CD4-positive, CD25-positive, alpha-beta regulatory T cell (primary cell): ENCODE results near the gene NOS2. TPM values are rescaled to one million over a fixed set of nuclear protein-coding genes. Genes with fewer than 3 reads are reported as not detected.
"Not testable (repeated sequence)": the region's sequence is repeated elsewhere in the genome, so short reads cannot be mapped to it uniquely, and the experiment has no call there.

Experiments used
- ATAC-seq, 2 donors: fragments of 150-1000 bp; cut with Tn5 transposase; one replicate each; pipeline ENCODE4 v1.10.0; 2021; ENCODE audit warnings: low read depth in 2 of 2, moderate number of reproducible peaks in 2 of 2, moderate library complexity in 1 of 2
- DNase-seq, 3 donors: peaks; one replicate each; pipeline versions ENCODE4 v3.0.0 to v3.0.0-alpha.2; 2012 to 2022; ENCODE audit warnings: mixed read lengths in 1 of 3
- H3K27ac ChIP-seq: one replicate; pipeline ENCODE4 v1.7.0; 2013; ENCODE audit warnings: mild to moderate bottlenecking, low read length; ENCODE audit not compliant: insufficient read depth, poor library complexity, severe bottlenecking
- H3K27me3 ChIP-seq: one replicate; pipeline ENCODE4 v1.7.0; 2013; ENCODE audit warnings: low read length; ENCODE audit not compliant: control insufficient read depth, insufficient read depth
- H3K36me3 ChIP-seq: one replicate; pipeline ENCODE4 v1.7.0; 2013; ENCODE audit warnings: mild to moderate bottlenecking, low read length, moderate library complexity; ENCODE audit not compliant: control insufficient read depth, insufficient read depth
- H3K4me1 ChIP-seq: 2 replicates; pipeline ENCODE4 v1.7.0; 2013; ENCODE audit warnings: mild to moderate bottlenecking, low read length; ENCODE audit not compliant: insufficient read depth, control insufficient read depth, poor library complexity, severe bottlenecking
- H3K4me3 ChIP-seq: one replicate; pipeline ENCODE4 v1.7.0; 2013; ENCODE audit warnings: low read depth, mild to moderate bottlenecking, low read length, moderate library complexity
- H3K9me3 ChIP-seq, 2 experiments: 1 replicate in 1 of 2; 2 replicates in 1 of 2; pipeline ENCODE4 v1.7.0; 2013; ENCODE audit warnings: low read length in 2 of 2, mild to moderate bottlenecking in 1 of 2, moderate library complexity in 1 of 2; ENCODE audit not compliant: control insufficient read depth in 2 of 2
- H3K27ac Mint-ChIP-seq, 3 donors: one replicate each; pipeline ENCODE4 v1.8.0; 2020 to 2022; ENCODE audit warnings: mild to moderate bottlenecking in 3 of 3, mixed read lengths in 3 of 3, moderate library complexity in 2 of 3
- H3K27me3 Mint-ChIP-seq: one replicate; pipeline ENCODE4 v1.8.0; 2022; ENCODE audit warnings: mild to moderate bottlenecking, mixed read lengths
- H3K36me3 Mint-ChIP-seq: one replicate; pipeline ENCODE4 v1.8.0; 2020; ENCODE audit warnings: mixed read lengths
- H3K4me1 Mint-ChIP-seq, 4 donors: one replicate each; pipeline ENCODE4 v1.8.0; 2020 to 2022; ENCODE audit warnings: mixed read lengths in 4 of 4, mild to moderate bottlenecking in 1 of 4
- H3K4me3 Mint-ChIP-seq, 4 donors: one replicate each; pipeline ENCODE4 v1.8.0; 2020 to 2022; ENCODE audit warnings: mild to moderate bottlenecking in 4 of 4, mixed read lengths in 4 of 4, moderate library complexity in 3 of 4
- H3K9me3 Mint-ChIP-seq, 7 donors: one replicate each; pipeline ENCODE4 v1.8.0; 2020 to 2022; ENCODE audit warnings: mixed read lengths in 7 of 7, mild to moderate bottlenecking in 3 of 7, moderate library complexity in 2 of 7
- polyA plus RNA-seq, 4 donors: library from polyadenylated mRNA; unstranded; fragments of 300-500 nt; fragmentation: Illumina TruSeq; gene quantifications; one replicate each; pipeline ENCODE4 v1.2.3, GENCODE V29; 2021
- total RNA-seq: library from RNA; stranded (reverse); gene quantifications from one replicate; pipeline ENCODE4 v1.2.3, GENCODE V29; 2022

Gene NOS2
- total and polyA plus RNA-seq, 5 donors from 2014 or later, result 0.15 TPM; not detected in 4

DNA sequence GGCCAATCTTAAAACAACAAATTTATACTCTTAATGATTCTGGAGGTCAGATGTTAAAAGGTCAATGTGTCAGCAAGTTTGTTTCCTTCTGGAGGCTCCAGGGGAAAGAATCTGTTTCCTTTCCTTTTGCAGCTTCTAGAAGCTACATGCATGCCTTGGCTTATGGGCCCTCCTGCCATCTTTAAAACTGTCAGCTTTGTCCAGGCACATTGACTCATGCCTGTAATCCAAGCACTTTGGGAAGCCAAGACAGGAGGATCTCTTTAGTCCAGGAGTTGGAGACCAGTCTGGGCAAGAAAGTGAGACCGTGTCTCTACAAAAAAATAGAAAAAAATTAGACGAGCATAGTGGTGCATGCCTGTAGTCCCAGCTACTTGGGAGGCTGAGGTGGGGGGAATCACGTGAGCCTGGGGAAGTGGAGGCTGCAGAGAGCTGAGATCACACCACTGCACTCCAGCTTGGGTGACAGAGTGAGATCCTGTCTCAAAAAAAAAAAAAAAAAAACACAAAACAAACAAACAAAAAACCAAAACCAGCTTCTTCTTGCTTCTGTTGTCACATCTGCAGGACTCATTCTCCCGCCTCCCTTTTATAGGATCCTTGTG is 58.3 kb downstream of the NOS2 start:
- H3K9me3 ChIP-seq, result no peaks in the 10 kb centered on the region
- Mint-ChIP-seq H3K36me3 (no peaks in the 10 kb centered on the region), H3K9me3 (no peaks in the 10 kb centered on the region), H3K27ac (no peak overlapping the region), H3K4me1 (no peaks in the 10 kb centered on the region), H3K27me3 (no peaks in the 10 kb centered on the region), H3K4me3 (no peak overlapping the region)
- H3K27me3 ChIP-seq, result no peaks in the 10 kb centered on the region
- DNase-seq (no peak), ATAC-seq (no peak)
- no peaks in the 10 kb centered on the region for H3K4me1 ChIP-seq
- no peaks in the 10 kb centered on the region for H3K36me3 ChIP-seq
- H3K27ac ChIP-seq, result no peak overlapping the region
- no peak overlapping the region for H3K4me3 ChIP-seq

DNA sequence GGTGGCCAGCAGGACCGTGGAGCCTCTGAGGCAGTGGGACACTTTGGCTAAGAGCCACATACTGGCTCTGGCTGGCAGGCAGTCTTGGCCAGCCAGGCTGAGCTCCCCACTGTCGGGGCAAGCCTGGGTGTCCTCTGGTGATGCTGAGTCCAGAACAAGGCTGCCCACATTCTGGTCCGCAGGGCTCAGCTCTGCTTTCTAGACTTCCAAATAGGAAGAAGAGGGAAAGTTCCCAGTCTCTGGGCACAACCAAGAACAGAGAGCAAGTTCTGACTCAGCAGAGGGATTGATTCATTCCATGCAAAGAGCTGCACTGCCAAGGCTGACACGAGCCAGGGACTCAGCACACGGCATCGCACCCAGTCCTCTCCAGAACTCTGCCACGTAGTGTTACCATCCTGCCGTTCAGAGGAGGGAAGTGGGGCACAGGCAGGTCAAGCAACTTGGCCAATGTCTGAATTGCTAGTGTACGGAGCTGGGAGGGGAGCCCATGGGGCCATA is 58.9 kb downstream of the NOS2 start:
- no peaks in the 10 kb centered on the region for H3K9me3 ChIP-seq
- H3K4me1 Mint-ChIP-seq, result no peaks in the 10 kb centered on the region
- peaks cover 3% of the 10 kb centered on the region for H3K27me3 Mint-ChIP-seq
- H3K36me3 ChIP-seq, result no peaks in the 10 kb centered on the region
- no peak overlapping the region for H3K4me3 Mint-ChIP-seq
- H3K27me3 ChIP-seq, result no peaks in the 10 kb centered on the region
- H3K36me3 Mint-ChIP-seq, result no peaks in the 10 kb centered on the region
- ATAC-seq, result no peak
- H3K9me3 Mint-ChIP-seq, result no peaks in the 10 kb centered on the region
- H3K4me3 ChIP-seq, result no peak overlapping the region
- no peaks in the 10 kb centered on the region for H3K4me1 ChIP-seq
- H3K27ac Mint-ChIP-seq, result no peak overlapping the region
- DNase-seq, result no peak
- H3K27ac ChIP-seq, result no peak overlapping the region

DNA sequence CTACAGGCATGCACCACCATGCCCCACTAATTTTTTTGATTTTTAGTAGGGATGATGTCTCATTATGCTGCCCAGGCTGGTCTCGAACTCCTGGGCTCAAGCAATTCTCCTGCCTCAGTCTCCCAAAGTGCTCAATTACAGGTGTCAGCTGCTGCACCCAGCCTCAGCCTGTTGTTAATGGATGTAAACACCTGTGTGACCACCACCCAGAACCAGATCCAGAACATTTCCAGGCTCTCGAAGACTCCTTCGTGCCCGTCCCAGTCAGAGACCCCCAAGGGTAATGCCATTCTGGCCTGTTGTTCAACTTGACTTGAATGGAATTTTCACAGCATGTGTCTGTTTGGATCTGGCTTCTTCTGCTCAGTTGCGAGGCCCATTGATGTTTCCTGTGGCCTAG is 59.8 kb downstream of the NOS2 start:
- H3K4me1 Mint-ChIP-seq, DNase-seq, H3K4me3 Mint-ChIP-seq: not testable (repeated sequence)

DNA sequence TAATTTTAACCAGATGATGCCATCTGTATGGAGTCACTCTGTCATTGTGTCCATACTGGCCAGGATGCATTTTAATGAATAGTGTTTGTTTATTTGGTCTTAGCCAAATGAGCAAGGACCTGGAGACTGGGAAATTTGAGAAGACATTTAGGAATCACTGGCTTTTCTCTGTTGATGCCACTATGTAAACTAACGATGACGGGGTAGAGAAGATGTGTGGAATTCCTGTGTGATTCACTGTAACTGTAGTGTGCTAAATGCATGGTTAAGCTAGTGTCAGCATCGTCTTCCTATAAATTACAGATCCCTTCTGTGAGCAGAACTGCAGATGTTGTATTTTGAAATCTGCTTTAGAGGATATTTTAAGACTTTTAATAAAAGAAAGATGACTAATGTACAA is 66.6 kb downstream of the NOS2 start:
- no peak for ATAC-seq

More for the DNA sequence above, 59.8 kb downstream of the NOS2 start:
- H3K9me3 Mint-ChIP-seq, H3K4me1 ChIP-seq, H3K27ac Mint-ChIP-seq, H3K36me3 Mint-ChIP-seq, H3K27ac ChIP-seq, H3K27me3 ChIP-seq, H3K4me3 ChIP-seq, H3K9me3 ChIP-seq, ATAC-seq, H3K36me3 ChIP-seq, H3K27me3 Mint-ChIP-seq: not testable (repeated sequence)

DNA sequence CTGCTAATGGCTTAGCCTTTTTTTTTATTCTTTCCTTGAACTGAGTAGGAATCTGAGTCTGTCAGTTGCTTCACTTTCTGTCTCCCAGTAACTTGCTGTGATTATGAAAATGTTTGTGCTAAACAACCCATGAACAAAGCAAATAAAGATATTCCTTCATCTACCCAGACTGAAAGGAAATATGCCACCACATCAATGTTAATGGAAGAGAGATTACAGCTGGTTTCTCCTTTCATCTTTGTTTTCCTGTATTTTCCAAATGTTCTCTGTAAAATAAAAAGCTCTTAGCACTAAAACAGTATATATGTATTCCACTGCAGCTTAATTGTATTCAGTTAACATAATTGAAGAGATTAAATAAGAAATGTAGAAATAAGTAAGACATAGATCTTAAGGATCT is 67.6 kb downstream of the NOS2 start:
- not testable (repeated sequence) for H3K4me3 Mint-ChIP-seq, DNase-seq, H3K4me3 ChIP-seq, H3K4me1 Mint-ChIP-seq, H3K27me3 ChIP-seq, ATAC-seq, H3K27ac Mint-ChIP-seq, H3K27ac ChIP-seq, H3K36me3 Mint-ChIP-seq, H3K36me3 ChIP-seq, H3K4me1 ChIP-seq, H3K9me3 ChIP-seq, H3K9me3 Mint-ChIP-seq
- peaks cover 51% of the 10 kb centered on the region for H3K27me3 Mint-ChIP-seq

More for the DNA sequence above, 66.6 kb downstream of the NOS2 start:
- Histone ChIP-seq H3K4me3 (no peak overlapping the region), H3K9me3 (no peaks in the 10 kb centered on the region), H3K27ac (no peak overlapping the region), H3K36me3 (no peaks in the 10 kb centered on the region), H3K4me1 (no peaks in the 10 kb centered on the region), H3K27me3 (peaks cover 7% of the 10 kb centered on the region)
- Mint-ChIP-seq H3K36me3 (no peaks in the 10 kb centered on the region), H3K27ac (no peak overlapping the region), H3K9me3 (no peaks in the 10 kb centered on the region), H3K27me3 (peaks cover 50% of the 10 kb centered on the region), H3K4me1 (no peaks in the 10 kb centered on the region), H3K4me3 (no peak overlapping the region)
- no peak for DNase-seq

DNA sequence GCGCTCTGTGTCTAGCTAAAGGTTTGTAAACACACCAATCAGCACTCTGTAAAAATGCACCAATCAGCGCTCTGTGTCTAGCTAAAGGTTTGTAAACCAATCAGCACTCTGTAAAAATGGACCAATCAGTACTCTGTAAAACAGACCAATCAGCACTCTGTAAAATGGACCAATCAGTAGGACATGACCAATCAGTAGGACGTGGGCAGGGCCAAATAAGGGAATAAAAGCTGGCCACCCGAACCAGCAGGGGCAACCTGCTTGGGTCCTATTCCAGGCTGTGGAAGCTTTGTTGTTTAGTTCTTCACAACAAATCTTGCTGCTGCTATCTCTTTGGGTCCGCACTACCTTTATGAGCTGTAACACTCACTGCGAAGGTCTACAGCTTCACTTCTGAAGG is 74.3 kb downstream of the NOS2 start:
- Mint-ChIP-seq H3K27me3 (peaks cover 24% of the 10 kb centered on the region), H3K27ac (peak overlapping the region in 1 of 3 donors; percentile 16)
- H3K4me1 ChIP-seq, H3K27me3 ChIP-seq, H3K4me3 Mint-ChIP-seq, H3K27ac ChIP-seq, H3K9me3 Mint-ChIP-seq, H3K4me3 ChIP-seq, DNase-seq, ATAC-seq, H3K4me1 Mint-ChIP-seq, H3K36me3 ChIP-seq, H3K9me3 ChIP-seq, H3K36me3 Mint-ChIP-seq: not testable (repeated sequence)

DNA sequence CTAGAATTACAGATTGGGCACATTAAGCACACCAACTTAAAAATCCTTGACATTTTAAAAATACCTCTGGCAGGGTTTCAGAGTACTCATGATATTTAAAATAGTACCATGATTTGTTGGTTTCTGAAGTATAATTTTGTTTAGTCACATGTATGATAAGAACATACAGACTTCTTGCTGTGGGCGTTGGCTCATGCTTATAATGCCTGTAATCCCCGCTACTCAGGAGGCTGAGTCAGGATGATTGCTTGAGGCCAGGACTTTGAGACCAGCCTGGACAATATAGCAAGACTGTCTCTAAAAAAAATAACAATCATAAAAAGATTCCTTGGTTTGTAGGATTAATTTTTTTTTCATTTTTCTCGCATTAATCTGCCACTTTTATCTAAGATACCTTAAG is 78.5 kb downstream of the NOS2 start:
- Histone ChIP-seq H3K27ac (no peak overlapping the region), H3K4me1 (no peaks in the 10 kb centered on the region), H3K4me3 (no peak overlapping the region), H3K36me3 (no peaks in the 10 kb centered on the region), H3K9me3 (no peaks in the 10 kb centered on the region), H3K27me3 (no peaks in the 10 kb centered on the region)
- DNase-seq, result no peak
- H3K9me3 Mint-ChIP-seq, result peaks cover 0 to 4% (median 0%) of the 10 kb centered on the region in 7 donors
- no peaks in the 10 kb centered on the region for H3K36me3 Mint-ChIP-seq
- H3K4me3 Mint-ChIP-seq, result no peak overlapping the region
- H3K4me1 Mint-ChIP-seq, result no peaks in the 10 kb centered on the region
- H3K27ac Mint-ChIP-seq, result no peak overlapping the region
- ATAC-seq, result no peak
- peaks cover 13% of the 10 kb centered on the region for H3K27me3 Mint-ChIP-seq
